ELF-1 (cell line): ENCODE measurements around the gene PLEKHA6.
"Not testable (repeated sequence)": the region's sequence is repeated elsewhere in the genome, so short reads cannot be mapped to it uniquely, and the experiment has no call there.

Experiments used
- DNase-seq: peaks from one replicate; pipeline ENCODE4 v3.0.0-alpha.2; 2016; ENCODE audit warnings: low read depth, low spot score

PLEKHA6 gene

GRCh38 chr1:204314171-204314892, 45.4 kb downstream of the PLEKHA6 start:
- DNase-seq = no peak

DNA sequence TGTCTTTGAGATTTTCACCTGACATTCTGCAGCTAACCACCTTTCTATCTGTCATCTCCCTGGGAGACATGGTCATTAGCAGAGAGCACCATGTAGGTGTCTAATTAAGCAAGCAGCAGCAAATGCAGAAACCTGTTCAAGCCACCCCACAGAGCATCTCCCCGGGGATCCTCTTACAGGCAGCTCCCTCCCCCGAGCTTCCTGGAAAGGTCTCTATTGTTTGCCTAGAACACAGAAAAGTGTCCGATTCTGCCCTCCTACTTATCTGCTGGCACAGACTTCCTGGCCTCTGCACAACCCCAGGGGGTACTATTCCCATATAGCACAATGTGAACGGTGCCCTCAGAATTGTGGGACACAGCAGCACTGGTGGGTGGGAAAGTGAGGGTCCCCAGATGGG, 46.1 kb downstream of the PLEKHA6 start:
- DNase-seq = no peak

- DNase-seq = not testable (repeated sequence)
Measured at GRCh38 chr1:204310970-204311369, 48.8 kb downstream of the PLEKHA6 start.

GRCh38 chr1:204308023-204308628, 51.6 kb downstream of the PLEKHA6 start:
- no peak for DNase-seq

DNA sequence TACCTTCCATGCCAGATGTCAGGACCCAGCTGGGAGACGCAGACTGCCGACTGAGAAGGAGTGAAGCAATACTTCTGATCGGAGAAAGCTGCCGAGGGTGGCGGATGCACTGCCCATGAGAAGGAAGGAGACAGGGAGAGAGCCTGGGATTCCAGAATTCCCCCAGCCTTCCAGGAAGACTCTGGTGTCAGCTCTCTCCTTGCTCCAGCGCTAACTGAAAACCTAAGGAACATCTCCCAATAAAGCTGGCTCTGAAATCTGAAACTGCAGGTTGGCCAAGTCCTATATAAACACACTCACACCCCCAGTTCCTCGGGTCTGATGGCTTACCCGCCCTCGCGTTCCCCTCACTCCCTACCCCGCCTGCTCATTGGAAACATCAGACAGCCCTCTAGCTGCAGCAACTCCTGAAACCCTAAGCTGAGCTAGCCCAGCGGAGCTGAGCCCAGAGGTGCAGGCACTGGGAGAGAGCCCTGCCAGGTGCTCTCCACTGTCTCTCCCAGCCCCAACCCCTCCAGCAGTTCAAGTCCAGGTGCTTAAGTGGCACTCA, 52.3 kb downstream of the PLEKHA6 start:
- DNase-seq = peak; percentile 66

DNA sequence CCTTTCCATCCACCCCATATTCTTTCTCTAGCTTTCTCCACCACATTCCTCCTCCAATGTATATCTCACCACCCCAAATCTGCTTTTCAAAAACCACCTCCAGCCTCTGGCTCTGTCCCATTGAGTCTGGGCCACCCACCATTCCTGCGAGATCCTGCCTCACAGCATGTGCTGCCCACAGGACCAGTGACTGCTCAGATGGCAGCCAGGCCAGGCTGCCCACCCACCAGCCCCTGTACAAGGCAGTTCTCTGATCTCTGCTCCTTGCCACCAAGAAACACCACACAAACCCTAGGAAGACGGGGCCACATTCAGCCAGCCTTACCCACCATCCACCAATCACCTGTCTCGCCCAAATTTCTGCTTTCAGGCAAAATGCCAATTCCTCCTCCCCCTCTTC, 53.7 kb downstream of the PLEKHA6 start:
- DNase-seq = no peak

DNA sequence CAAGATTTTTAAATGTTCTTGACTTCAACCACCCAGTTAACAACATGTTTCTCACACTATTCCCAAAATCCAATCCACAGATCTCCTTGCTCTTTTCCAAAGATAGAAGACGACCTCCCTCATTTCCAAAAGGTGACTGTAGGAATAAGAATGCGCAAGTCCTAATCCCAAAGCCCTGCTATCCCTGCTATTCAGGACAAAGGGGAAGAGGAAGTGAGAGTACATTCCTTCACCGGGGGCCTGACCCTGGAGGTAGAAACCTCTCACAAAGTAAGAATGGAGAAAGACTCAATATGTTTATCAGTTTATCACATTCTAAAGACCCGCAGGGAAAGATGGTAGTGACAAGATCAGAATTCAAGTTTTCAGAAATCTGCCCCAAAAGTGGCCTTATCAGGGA, 55.7 kb downstream of the PLEKHA6 start:
- DNase-seq = peak; percentile 69

GRCh38 chr1:204302769-204303168, 57.0 kb downstream of the PLEKHA6 start:
- no peak for DNase-seq

- DNase-seq = peak; percentile 53
Measured at GRCh38 chr1:204301171-204301957, 58.4 kb downstream of the PLEKHA6 start.

- DNase-seq = no peak
Measured at GRCh38 chr1:204299814-204300365, 59.8 kb downstream of the PLEKHA6 start.

GRCh38 chr1:204296431-204296988, 63.2 kb downstream of the PLEKHA6 start:
- no peak for DNase-seq

GRCh38 chr1:204295671-204296070, 64.1 kb downstream of the PLEKHA6 start:
- no peak for DNase-seq

DNA sequence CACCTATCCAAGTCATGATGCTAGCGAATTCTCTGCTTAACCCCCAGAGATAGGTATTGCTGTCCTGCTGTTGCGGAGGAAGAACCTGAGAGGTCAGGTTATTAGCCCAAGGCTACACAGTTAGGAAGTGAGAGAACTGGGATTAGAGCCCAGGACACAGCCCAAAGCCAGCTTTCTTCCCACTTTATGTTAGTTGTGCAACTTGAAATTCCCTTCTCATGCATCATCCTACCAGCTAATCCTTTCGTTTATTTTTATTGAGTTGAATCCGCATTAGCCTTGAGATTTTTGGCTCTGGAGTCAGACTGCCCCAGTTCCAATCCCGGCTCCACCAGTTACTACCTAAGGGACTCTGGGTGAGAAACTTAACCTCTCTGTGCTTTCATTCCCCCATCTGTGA, 65.4 kb downstream of the PLEKHA6 start:
- peak; percentile 67 for DNase-seq

- DNase-seq = no peak
Measured at GRCh38 chr1:204293605-204294337, 66.0 kb downstream of the PLEKHA6 start.

DNA sequence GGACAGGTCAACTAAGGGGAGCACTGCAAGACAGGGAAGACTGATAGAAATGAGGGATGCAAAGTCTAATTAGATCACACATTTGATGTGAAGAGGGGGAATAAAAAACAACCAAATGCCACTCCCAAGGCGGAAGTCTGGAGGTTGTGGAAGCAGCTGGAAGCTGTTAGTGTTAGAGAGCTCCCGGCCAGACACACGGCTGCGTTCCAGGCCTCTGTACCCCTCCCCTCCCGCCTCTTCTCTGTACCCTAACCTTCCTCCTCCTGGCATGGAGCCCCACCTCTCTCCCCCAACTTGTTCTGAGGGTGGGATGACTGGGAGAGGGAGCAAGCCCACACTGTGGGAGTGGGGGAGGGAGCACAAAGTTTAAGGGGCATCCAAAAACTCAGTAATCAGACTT, 67.0 kb downstream of the PLEKHA6 start:
- DNase-seq = no peak

- peak; percentile 51 for DNase-seq
Measured at GRCh38 chr1:204289280-204289679, 70.4 kb downstream of the PLEKHA6 start.

DNA sequence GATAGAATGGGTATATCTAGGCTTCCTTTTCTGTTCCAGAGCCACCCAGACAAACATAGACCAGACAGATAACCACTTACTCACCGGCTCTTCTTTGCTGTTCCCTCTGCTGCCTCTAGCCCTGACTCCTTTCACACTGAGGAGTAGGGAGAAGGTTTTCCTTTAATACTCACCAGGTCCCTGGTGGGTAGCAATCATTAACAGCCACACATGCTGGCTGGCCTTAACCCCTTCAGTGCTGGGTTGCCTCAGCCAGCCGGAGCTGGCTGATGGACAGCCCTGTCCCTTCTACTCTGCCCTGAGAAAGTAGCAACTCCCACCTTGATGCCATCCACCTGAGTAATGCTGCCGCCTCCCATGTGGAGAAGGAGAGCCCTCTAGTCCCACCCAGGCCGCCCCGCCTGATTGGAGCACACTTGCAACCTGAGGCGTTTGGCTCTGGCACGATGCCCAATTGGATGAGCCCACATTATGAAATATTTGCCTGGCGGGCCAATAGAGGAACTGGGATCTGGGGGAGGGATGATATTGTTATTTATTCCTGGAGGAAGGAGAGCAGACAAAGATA, 71.6 kb downstream of the PLEKHA6 start:
- DNase-seq = no peak

GRCh38 chr1:204287466-204287891, 72.2 kb downstream of the PLEKHA6 start:
- DNase-seq = no peak

DNA sequence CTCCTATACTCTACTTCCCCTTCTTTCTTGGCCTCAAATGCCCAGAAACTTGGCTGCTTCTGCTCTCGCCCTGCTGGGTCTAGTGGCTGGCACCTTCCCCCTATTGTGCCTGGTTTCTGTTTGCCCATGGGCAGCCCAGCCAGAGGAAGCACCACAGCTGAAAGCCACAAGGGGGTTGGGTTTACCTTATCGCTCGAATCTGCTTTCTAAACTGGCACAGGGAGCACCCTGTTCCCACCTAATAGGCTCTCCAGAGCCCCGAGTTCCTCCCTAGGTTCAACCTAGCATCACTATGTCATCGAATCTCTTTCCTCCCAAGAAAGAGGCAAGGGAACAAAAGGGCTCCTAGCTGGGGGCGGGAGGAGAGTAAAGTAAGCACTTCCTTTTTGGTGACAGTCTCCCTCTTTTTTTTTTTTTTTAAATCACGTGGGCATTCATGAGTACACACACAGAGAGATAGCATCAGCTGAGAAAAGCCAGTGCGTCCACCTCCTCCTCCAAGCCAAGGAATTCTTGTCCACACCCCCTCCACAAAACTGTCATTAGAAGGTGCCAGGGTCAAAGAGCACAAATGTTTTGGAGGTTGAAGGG, 72.8 kb downstream of the PLEKHA6 start:
- no peak for DNase-seq

- DNase-seq = no peak
Measured at GRCh38 chr1:204286315-204286714, 73.4 kb downstream of the PLEKHA6 start.
